Adrenal gland (tissue), 5 donors: ENCODE data around the gene GNAL.

ENCODE experiments used
- CTCF ChIP-seq, 6 experiments: fragments of 450-650 bp in 4 of 6; fragments of 200-600 bp in 2 of 6; sonication (generic) in 1 of 6; IDR thresholded peaks; 1 replicate in 5 of 6; 2 replicates in 1 of 6; pipeline versions ENCODE4 v1.5.1 to v1.8.0; 2016 to 2021; ENCODE audit warnings: antibody characterized with exemption in 6 of 6, mild to moderate bottlenecking in 2 of 6, moderate library complexity in 1 of 6
- POLR2A ChIP-seq, 2 donors: fragments of 450-650 bp; IDR thresholded peaks; one replicate each; pipeline ENCODE4 v1.6.1; 2017; ENCODE audit warnings: antibody characterized with exemption in 2 of 2, mild to moderate bottlenecking in 2 of 2, moderate library complexity in 1 of 2
- donor health status: DM: no; HTN: no; CAD: no.

GRCh38 chr18:11849279-11849678 is 160.2 kb downstream of the GNAL start:
- TF ChIP-seq CTCF (IDR thresholded peaks at IDR 0.05) (no peak), POLR2A (IDR thresholded peaks at IDR 0.05) (no peak)
